Panc1 (cell line): ENCODE data around the gene KMT2E. TPM values are rescaled to one million over a fixed set of nuclear protein-coding genes. Genes with fewer than 3 reads are reported as not detected.
A peak's percentile ranks its signal among the peaks of the same experiment; 100 is the strongest.

ENCODE experiments used
- ATAC-seq: fragments of 200-7000 bp; cut with Tn5 transposase; 2 replicates; pipeline ENCODE4 v1.9.1; 2020; ENCODE audit warnings: mild to moderate bottlenecking, moderate library complexity
- Bru-seq: library from RNA; stranded (reverse); fragments of 400-500 nt; gene quantifications from one replicate; lab custom pipeline; 2021; lab: Mats Ljungman, UMichigan
- BruChase-seq, 2 experiments: library from RNA; stranded (reverse); fragments of 400-500 nt; gene quantifications; one replicate each; lab custom pipeline; 2021; lab: Mats Ljungman, UMichigan
- BruUV-seq: library from RNA; stranded (reverse); fragments of 400-500 nt; replicated peaks from 2 replicates; lab custom pipeline; 2021; lab: Mats Ljungman, UMichigan
- CTCF ChIA-PET: fragments of 300-600 bp; sonication (Branson Sonifier 250); formaldehyde crosslinking; loops from one replicate; lab custom pipeline; 2022; ENCODE audit warnings: antibody characterized with exemption; lab: Charles Lee
- POLR2A ChIA-PET: fragments of 300-600 bp; sonication (Branson Sonifier 250); formaldehyde crosslinking; loops from one replicate; lab custom pipeline; 2022; ENCODE audit warnings: antibody characterized with exemption; lab: Charles Lee
- DNase-seq: peaks from one replicate; pipeline ENCODE4 v3.0.0-alpha.2; 2010; ENCODE audit warnings: low read depth, low spot score
- H3K27ac ChIP-seq: 2 replicates; pipeline ENCODE4 v1.5.1; 2011; ENCODE audit warnings: mild to moderate bottlenecking, low read length, inconsistent platforms
- H3K27me3 ChIP-seq: fragments of 200-500 bp; sonication (Bioruptor generic); 2 replicates; pipeline ENCODE4 v1.6.0; 2014; ENCODE audit warnings: low read length, inconsistent platforms; ENCODE audit not compliant: control insufficient read depth, insufficient read depth
- H3K36me3 ChIP-seq: fragments of 200-500 bp; sonication (Bioruptor generic); 2 replicates; pipeline ENCODE4 v1.5.1; 2014; ENCODE audit warnings: inconsistent platforms, mild to moderate bottlenecking, low read length, moderate library complexity; ENCODE audit not compliant: control insufficient read depth, insufficient read depth
- H3K4me1 ChIP-seq: 2 replicates; pipeline ENCODE4 v1.5.1; 2011; ENCODE audit warnings: inconsistent platforms, mild to moderate bottlenecking, low read length, moderate library complexity; ENCODE audit not compliant: control insufficient read depth, insufficient read depth
- H3K4me3 ChIP-seq, 2 experiments: 2 replicates each; pipeline ENCODE4 v1.5.1; 2011 to 2012; ENCODE audit warnings: low read depth in 2 of 2, low read length in 2 of 2, mild to moderate bottlenecking in 2 of 2, inconsistent platforms in 1 of 2, moderate library complexity in 1 of 2
- H3K9me3 ChIP-seq: fragments of 200-500 bp; sonication (Bioruptor generic); 2 replicates; pipeline ENCODE4 v1.5.1; 2014; ENCODE audit warnings: low read depth, mild to moderate bottlenecking, inconsistent platforms, low read length, moderate library complexity; ENCODE audit not compliant: control insufficient read depth, insufficient read depth
- CTCF ChIP-seq: fragments of 450-650 bp; IDR thresholded peaks from 2 replicates; pipeline ENCODE4 v1.5.1; 2017; ENCODE audit warnings: mild to moderate bottlenecking
- POLR2AphosphoS5 ChIP-seq: IDR thresholded peaks from 2 replicates; pipeline ENCODE4 v1.6.1; 2012; ENCODE audit warnings: mild to moderate bottlenecking, low read depth, low read length, moderate library complexity
- REST ChIP-seq, 2 experiments: IDR thresholded peaks; 2 replicates each; pipeline ENCODE4 v1.6.1; 2011 to 2012; ENCODE audit warnings: low read depth in 2 of 2, control low read depth in 1 of 2, low read length in 1 of 2, mild to moderate bottlenecking in 1 of 2, moderate library complexity in 1 of 2; ENCODE audit not compliant: insufficient read depth in 1 of 2
- SIN3A ChIP-seq: IDR thresholded peaks from 2 replicates; pipeline ENCODE4 v1.6.1; 2012; ENCODE audit warnings: low read depth, mild to moderate bottlenecking, low read length, moderate library complexity, borderline replicate concordance; ENCODE audit not compliant: insufficient read depth
- TCF7L2 ChIP-seq: IDR thresholded peaks from 2 replicates; pipeline ENCODE4 v1.6.1; 2011; ENCODE audit warnings: mild to moderate bottlenecking, low read depth, low read length, inconsistent platforms
- in situ Hi-C: cut with HindIII; loops from 2 replicates; pipeline ENCODE4 v1.10.0; 2016; ENCODE audit warnings: low sequenced_read_pairs, low pct_unique_long_range_greater_than_20kb
- intact Hi-C: fragments of 100-400 bp; cut with micrococcal nuclease; formaldehyde crosslinking; loops from one replicate; pipeline ENCODE4 v1.10.0; 2022; ENCODE audit not compliant: unreplicated experiment
- long read RNA-seq: library from polyadenylated mRNA; unstranded; transcript quantifications from one replicate; pipeline ENCODE4 v2.0.0, GENCODE V29; 2021; ENCODE audit not compliant: unreplicated experiment
- polyA plus RNA-seq: library from polyadenylated mRNA; unstranded; fragments of >200 nt; gene quantifications from one replicate; pipeline ENCODE4 v1.2.1, GENCODE V29; 2012; ENCODE audit warnings: missing spikeins; ENCODE audit not compliant: insufficient read length
- total RNA-seq: library from RNA; stranded (reverse); gene quantifications from one replicate; pipeline ENCODE4 v1.2.1, GENCODE V29; 2021; ENCODE audit not compliant: unreplicated experiment

KMT2E gene
- total RNA-seq (51.4 TPM), Bru-seq, nascent RNA (percentile 97 among the genes with signal in this experiment), BruChase-seq, experiment 1, labeled RNA remaining after a 2-hour chase (percentile 93 among the genes with signal in this experiment), BruChase-seq, experiment 2, labeled RNA remaining after a 6-hour chase (percentile 87 among the genes with signal in this experiment)
- polyA plus RNA-seq, result 20.9 TPM
- long read RNA-seq, partial matches to known transcripts, result 17 of 61 reads
- long read RNA-seq, other reads (novel, unspliced or antisense), result 39 of 61 reads

- ATAC-seq, result peak; percentile 70
- BruUV-seq, result no TSS peak
Observed at GRCh38 chr7:105013816-105014692, at the start of gene KMT2E. KMT2E (plus strand) TSS chr7:105014205; CDS start chr7:105040953, 26,748 bp downstream.

More at GRCh38 chr7:105013816-105014692, at the start of gene KMT2E:
- Histone ChIP-seq H3K4me3 (peak within 1 kb of the TSS; percentile 92 to 93), H3K27me3 (no peaks in the 10 kb centered on the region), H3K9me3 (no peaks in the 10 kb centered on the region), H3K27ac (peak within 1 kb of the TSS; percentile 100), H3K4me1 (peaks cover 24% of the 10 kb centered on the region), H3K36me3 (peaks cover 18% of the 10 kb centered on the region)
- intact Hi-C loops (no loop called here), in situ Hi-C loops (no loop called here)
- no peak for DNase-seq
- POLR2A ChIA-PET, result interaction anchor here (0.7 to 1.8 kb wide), 6 partner anchors 11 to 87 kb away, joined by 3 to 10 read pairs (median 4); no protein-coding TSS in a partner anchor
- CTCF ChIA-PET, result interaction anchor here (0.5 kb wide), 1 partner anchor 46 kb away, joined by 4 read pairs; no protein-coding TSS in a partner anchor
- TF ChIP-seq CTCF, result no peak; the same call in none of the 2 replicates
- no peak; the same call in 1 of the 2 replicates for TF ChIP-seq POLR2AphosphoS5
- no peak for TF ChIP-seq REST (IDR thresholded peaks at IDR 0.05; ENCODE audit: insufficient read depth in 1 of 2, low read depth in 2 of 2, low read length in 1 of 2)
- no peak for TF ChIP-seq TCF7L2
- 0 out of 2 replicates have a peak, but pooled peaks have one; percentile 46 for TF ChIP-seq SIN3A
